Measurements from ENCODE around the gene PCK2. TPM values are rescaled to one million over a fixed set of nuclear protein-coding genes. Genes with fewer than 3 reads are reported as not detected.
A peak's percentile ranks its signal among the peaks of the same experiment; 100 is the strongest.

PCK2 gene
- total RNA-seq, 1 donor from 2014 or later: 9.7 TPM

DNA sequence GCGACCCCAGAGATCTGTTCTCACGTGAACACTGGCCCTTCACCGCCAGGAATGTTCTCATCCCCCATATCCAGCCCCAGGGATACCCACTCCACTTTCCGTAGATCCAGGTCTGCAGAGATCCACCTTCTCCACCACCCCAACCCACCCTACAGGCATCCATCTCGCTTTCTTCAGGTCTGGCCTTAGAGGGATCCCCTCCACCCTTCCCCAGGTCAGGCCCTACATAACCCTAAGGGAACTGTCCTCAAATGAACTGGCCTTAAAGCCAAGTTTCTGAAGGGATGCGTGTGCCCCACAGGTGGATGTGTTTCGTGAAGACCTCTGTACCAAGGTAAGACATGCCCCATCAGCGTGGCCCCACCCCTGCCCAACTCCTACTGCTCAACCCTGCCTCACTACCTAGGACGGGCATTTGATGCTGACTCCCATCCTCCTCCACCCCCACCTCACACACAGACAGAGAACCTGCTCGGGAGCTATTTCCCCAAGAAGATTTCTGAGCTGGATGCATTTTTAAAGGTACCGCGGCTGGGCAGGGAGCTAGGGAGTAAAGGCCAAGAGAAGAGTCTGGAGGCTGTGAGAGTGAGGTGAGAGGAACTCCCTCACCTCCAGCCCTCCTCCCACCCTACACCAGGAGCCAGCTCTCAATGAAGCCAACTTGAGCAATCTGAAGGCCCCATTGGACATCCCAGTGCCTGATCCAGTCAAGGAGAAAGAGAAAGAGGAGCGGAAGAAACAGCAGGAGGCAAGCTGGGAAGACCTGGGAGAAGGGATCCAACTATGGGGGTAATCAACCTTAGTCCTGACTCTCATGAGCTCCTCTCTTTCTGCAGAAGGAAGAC, 42.8 kb downstream of the PCK2 start:
- DNase-seq (ENCODE audit: low read depth in 2 of 2): no peak

DNA sequence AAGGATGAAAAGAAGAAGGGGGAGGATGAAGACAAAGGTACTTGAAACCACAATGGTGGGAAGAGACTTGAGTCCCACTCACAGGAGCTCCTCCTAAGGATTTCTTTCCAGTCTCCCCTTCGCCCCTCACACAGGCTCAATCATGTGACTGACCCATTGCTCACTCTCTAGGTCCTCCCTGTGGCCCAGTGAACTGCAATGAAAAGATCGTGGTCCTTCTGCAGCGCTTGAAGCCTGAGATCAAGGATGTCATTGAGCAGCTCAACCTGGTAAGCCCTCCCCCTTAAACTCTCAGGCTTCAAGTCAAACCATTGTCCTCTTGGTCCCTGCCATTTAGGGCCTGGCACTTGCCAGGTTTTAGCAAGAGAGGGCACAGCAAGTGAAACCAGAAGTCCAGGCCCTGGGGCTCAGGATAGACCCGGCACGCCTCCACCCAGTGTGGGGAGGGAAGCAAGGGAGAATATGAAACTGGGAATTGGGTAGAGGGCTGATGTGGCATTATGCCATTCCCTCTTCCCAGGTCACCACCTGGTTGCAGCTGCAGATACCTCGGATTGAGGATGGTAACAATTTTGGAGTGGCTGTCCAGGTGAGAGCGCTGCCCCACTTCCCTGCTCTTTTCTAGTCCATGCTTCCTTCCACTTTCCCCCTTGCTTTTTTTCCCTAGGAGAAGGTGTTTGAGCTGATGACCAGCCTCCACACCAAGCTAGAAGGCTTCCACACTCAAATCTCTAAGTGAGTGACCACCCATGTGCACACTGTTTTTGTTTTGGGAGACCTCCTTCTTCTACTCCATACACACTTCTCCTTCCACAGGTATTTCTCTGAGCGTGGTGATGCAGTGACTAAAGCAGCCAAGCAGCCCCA, 43.7 kb downstream of the PCK2 start:
- no peak for DNase-seq (ENCODE audit: low read depth in 2 of 2)

DNA sequence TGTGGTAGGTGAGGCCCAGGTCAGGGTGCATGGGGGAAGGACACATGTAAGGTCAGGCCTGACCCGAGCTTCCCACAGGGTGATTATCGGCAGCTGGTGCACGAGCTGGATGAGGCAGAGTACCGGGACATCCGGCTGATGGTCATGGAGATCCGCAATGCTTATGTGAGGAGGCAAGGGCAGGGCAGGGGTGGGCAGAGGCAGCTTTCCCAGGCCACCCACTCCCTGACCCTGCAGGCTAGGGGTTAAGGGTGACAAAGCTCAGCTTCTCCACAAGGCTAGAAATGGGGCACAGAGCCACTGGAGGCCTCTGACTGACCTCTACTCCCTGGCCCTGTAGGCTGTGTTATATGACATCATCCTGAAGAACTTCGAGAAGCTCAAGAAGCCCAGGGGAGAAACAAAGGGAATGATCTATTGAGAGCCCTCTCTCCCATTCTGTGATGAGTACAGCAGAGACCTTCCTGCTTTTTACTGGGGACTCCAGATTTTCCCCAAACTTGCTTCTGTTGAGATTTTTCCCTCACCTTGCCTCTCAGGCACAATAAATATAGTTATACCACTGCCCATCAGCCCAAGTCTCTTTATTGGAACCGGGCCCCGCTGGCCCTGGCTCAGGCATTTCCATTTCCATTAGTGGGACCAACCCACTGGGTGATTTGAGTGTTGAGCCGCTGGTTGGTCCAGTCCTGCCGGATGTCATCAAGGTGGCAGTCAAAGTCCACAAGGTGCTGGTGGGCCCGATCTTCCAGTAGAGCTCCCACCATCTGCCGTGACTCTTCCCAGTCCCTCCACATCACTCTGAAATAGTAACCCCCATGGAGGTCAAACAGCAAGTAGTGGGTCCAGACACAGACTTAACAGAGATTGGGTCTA, 44.5 kb downstream of the PCK2 start:
- no peak for DNase-seq (ENCODE audit: low read depth in 2 of 2)

DNA sequence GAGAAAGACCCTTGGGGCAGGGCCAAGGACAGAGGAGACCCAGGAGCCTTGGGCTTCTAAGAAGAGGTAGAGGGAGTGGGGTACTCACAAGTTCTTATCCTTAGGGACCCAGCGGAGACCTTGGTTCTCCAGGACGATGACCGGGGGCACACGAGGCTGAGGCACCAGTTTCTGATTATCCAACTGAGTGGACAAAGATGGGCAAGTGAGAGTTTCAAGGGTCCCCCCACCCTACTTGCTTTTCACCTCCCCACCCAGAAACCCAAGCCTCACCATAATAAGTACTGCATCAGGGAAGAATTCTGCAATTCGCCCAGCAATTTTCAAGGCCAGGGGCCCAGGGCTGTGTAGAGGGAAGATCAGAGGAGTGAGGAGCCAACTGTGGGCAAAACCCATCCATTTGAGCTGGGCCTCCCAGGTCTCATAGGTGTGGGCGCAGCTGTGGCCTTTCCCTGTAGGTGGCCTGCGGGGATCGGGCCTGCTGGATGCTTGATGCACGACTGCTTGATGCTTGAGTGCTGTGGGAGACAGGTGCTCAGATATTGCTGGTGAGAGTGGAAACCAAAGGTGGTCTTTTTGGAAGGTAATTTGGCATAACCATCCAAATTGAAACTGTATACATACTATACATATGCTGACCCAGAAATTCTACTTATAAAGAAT, 45.3 kb downstream of the PCK2 start:
- DNase-seq (ENCODE audit: low read depth in 2 of 2): no peak

DNA sequence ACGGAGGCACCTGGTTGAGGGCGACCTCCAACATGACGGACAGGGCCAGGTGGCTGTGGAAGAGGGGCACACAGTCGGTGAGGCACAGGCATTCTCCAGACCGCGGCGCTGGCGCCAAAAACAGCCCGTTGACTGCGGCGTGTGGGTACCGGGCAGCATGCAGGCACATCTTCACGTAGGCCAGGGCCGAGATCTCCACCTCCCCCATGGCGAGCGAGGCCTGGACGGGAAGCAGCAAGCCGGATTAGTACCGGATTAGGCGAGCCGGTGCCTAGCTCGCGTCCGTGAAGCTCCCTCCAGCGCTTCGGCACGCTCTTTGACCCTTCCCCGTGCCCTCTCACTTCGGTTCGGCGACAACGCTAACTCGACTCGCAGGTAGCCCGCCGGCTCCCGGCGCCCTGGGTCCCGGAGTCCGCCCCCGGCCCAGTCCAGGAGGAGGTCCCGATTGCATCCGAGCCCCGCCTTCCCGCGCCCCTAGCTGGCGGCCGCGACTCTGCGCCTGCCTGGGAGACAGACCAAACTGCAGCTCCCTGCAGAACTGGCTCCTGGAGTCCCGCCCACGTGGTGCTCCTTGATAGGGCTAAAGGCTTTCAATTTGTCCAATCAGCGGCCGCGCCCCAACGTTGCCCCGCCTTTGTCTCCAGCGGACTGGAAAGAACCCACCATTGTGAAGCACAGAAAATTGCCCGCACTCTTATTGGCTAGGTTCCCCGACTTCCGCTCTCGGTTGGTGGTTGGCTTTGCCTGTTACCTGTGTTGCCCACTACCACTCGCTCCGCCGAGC, 47.2 kb downstream of the PCK2 start, which contains the start of gene EMC9:
EMC9 (minus strand) TSS at position 495 of the 784 bp plus-strand sequence; CDS start at position 208, 287 bp downstream.
- DNase-seq (ENCODE audit: low read depth in 2 of 2): peak; percentile 99

DNA sequence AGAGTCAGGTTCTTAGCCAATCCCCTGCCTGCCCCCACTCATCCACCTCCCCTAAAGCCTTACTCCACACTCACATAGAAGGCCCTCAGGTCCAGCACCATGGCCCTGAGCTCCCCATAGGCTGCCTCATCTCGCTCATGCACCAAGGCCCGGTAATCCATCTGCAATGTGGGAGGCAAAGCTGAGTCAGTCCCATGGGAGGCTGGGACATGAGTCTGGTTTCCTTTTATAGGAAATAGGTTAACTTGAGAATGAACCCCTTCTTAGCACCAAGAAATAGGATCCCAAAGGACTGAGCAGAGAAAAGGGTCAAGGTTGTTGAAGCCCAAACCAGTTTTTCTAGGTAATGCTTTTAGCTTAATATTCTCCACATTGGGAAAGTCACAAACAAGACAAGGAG, 49.4 kb downstream of the PCK2 start:
- no peak for DNase-seq (ENCODE audit: low read depth in 2 of 2)

DNA sequence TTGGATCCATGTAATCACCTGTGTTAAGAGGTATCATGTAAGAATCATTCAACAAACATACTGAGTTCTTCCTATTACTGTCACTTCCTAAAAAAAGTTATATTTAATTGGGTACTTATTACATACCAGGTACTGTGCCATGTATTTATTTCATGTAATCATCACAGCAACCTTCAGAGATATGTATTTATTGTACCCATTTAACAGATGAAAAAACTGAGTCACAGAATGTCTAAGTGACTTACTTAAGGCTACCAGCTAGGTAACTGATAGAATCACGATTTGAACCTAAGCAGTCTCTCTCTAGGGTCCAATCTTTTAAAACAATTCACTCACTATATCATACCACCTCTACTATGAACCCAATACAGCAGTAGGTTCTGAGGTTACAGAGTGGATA, 50.3 kb downstream of the PCK2 start:
- DNase-seq (ENCODE audit: low read depth in 2 of 2): no peak

DNA sequence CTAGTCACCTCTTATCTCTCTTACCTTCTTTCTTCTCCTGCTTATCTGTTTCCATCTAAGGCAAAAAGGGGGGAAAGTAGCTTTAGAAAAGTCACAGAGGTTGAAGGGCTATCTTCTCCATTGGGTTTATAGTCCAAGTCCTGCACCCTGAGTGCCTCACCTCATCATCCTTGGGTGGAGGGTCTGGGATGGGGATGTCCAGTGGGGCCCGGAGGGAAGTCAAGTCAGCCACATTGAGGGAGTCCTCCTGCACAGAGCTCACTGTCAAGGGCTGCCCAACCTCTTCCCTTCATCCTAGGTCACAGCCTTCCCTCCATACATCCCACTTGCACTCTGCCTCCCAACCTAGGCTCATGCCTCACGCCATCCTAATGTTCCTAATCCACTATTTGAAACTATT, 51.1 kb downstream of the PCK2 start:
- DNase-seq (ENCODE audit: low read depth in 2 of 2): no peak

DNA sequence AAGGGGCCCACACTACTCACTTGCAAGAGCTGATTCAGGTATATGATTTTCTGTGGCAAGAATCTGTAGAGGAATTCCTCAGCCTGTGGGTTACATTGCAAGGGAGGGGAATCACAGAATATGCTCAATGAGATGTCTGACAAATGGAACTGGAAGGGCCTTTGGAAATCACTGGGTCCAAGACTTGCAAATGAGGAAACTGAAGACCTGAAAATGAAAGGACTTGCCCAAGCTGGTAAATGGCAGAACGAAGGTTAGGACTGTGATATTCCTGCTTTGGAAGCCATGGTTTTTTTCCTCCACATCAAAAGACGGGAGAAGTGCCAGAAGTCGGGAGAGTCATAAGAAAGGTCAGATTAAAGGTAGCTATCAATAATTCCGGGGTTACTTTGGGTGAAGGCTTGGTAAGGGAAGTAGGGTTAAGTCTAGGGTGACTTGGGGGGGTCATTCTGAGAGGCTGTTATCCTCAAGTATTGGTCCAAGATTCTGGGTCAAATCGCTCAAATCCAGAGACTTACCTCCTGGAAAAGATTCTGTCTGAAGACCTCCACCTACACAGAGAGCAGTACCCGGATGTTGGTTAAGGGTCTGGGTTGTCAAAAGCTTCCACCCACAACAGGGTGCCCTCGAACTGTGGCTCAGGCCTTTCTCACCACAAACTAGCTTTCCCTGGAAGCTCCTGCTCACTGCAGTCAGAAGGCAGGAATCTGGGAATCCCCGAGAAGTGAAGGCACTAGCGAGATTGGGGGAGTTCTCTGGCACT, 51.8 kb downstream of the PCK2 start:
- DNase-seq (ENCODE audit: low read depth in 2 of 2): peak in 1 of 2 donors; percentile 8

DNA sequence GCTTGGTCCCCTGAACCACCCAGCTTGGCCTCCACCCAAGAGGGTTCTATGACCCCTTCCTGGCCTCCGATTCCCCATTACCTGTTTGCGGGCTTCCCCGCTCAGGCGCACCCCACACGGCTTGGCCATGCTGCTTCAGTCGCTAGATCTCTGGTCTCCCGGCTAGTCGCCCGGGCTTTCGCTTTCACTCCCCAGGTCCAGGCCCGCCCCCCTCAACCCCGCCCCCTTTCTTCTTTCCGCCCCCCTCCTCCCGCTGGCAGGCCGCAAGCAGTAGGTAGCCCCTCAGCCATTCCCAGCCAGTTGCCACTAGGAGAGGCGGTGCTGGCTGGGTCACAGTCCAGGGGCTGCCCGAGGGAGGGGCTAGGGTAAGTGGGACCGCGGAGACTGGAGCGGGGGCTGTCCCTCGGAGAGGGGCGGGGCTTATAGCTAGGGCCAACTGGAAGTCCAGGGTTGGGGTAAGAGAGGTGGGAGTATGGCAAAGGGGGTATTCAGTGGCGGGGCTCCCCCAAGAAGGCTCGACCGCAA, 52.4 kb downstream of the PCK2 start, which contains the start of gene PSME2:
PSME2 (minus strand) TSS at position 158 of the 525 bp plus-strand sequence; CDS start at position 129, 29 bp downstream.
- peak; percentile 98 for DNase-seq (ENCODE audit: low read depth in 2 of 2)

DNA sequence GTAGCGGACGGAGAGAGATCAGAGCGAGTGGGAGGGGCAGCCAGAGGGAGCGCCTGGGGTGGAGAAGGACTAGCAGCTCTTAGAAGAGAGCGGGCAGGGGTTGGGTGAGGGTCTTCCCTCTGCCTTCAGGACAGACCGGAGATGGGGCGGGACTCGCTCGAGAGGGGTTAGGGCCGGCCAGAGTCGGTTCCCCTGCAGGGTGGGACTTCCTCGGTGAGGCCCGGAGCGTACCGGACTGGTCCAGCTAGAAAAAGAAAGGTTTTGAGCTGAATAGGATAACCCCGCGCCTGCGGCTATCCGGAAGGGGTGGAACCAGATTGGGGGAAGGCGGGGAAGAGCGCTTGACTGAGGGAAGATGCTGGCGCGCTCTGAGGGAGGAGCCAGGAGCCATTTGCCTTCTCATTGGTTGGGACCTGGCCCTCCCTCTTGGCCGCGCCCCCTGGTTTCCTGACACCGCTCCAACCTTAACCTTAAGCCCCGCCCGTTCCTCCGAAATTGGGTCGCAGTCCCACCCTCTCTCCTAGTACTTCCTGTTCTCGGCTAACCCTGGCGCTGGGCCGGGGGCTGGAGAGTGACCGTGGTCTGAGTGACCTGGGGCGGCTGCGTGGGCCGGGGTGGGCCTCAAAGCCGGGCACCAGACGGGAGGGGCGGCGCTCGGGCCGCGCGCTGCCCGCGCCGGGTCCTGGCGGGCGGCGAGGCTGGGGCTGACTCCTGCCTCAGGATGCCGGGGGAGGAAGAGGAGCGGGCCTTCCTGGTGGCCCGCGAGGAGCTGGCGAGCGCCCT, 53.1 kb downstream of the PCK2 start, which contains the start of gene RNF31:
RNF31 (plus strand) TSS at position 521 of the 783 bp plus-strand sequence; CDS start at position 722, 201 bp downstream.
- peak; percentile 97 to 98 for DNase-seq (ENCODE audit: low read depth in 2 of 2)

DNA sequence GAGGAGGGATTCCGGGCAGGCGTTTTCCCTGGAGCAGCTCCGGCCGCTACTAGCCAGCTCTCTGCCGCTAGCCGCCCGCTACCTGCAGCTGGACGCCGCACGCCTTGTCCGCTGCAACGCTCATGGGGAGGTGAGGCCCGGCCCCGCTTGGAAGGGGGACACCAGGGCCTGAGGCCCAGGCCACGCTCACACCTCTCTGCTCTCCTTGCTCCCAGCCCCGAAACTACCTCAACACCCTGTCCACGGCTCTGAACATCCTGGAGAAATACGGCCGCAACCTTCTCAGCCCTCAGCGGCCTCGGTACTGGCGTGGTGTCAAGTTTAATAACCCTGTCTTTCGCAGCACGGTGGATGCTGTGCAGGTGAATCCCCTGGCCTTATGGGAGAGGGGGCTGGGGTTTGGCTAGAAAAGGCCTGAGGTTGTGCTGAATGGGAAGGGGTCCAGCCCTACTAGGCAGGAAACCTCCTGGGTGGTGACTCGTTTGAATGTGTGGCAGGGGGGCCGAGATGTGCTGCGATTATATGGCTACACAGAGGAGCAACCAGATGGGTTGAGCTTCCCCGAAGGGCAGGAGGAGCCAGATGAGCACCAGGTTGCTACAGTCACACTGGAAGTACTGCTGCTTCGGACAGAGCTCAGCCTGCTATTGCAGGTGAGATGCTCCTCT, 53.8 kb downstream of the PCK2 start:
- DNase-seq (ENCODE audit: low read depth in 2 of 2): no peak

DNA sequence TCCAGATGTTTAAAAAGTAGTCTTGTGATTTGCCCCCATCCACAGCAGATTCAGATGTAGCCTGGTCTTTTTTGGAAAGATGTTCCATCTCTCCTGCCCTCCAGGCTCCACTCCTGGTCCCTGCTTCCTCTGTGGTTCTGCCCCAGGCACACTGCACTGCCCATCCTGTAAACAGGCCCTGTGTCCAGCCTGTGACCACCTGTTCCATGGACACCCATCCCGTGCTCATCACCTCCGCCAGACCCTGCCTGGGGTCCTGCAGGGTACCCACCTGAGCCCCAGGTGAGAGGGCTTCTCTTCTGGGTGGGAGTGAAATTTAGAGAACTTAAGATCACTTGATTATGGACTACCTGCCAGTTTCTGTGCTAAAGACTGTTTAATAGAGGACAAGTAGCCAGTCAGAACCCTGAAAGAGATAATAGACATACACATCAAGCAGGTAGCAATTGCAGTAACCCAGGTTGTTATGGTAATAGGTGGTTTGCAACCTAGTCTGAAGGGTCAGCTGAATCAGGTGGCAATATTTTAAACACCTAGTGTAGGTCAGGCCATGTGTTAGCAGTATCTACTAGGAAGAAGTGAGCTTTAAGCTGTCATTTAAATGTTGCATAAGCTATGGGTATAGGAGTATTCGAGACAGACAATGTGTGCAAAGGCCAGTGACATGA, 55.3 kb downstream of the PCK2 start:
- DNase-seq (ENCODE audit: low read depth in 2 of 2): no peak

DNA sequence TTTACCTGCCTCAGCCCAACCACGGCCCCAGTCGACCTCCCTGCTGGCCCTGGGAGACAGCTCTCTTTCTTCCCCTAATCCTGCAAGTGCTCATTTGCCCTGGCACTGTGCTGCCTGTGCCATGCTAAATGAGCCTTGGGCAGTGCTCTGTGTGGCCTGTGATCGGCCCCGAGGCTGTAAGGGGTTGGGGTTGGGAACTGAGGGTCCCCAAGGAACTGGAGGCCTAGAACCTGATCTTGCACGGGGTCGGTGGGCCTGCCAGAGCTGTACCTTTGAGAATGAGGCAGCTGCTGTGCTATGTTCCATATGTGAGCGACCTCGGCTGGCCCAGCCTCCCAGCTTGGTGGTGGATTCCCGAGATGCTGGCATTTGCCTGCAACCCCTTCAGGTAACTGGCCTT, 56.0 kb downstream of the PCK2 start:
- DNase-seq (ENCODE audit: low read depth in 2 of 2): no peak

DNA sequence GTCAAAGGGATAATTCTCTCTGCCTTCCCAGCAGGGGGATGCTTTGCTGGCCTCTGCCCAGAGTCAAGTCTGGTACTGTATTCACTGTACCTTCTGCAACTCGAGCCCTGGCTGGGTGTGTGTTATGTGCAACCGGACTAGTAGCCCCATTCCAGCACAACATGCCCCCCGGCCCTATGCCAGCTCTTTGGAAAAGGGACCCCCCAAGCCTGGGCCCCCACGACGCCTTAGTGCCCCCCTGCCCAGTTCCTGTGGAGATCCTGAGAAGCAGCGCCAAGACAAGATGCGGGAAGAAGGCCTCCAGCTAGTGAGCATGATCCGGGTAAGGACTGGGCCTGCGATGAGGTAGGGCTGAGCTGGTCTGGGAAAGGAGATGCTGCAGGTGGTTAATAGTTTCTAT, 56.5 kb downstream of the PCK2 start:
- no peak for DNase-seq (ENCODE audit: low read depth in 2 of 2)

DNA sequence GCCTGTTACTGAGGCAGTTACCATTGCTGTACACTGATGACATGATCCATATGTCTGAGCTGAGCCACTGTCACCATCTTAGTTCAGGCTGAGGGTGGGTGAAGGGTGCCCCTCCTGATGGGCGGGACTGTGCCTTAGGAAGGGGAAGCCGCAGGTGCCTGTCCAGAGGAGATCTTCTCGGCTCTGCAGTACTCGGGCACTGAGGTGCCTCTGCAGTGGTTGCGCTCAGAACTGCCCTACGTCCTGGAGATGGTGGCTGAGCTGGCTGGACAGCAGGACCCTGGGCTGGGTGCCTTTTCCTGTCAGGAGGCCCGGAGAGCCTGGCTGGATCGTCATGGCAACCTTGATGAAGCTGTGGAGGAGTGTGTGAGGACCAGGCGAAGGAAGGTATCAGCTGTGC, 56.9 kb downstream of the PCK2 start:
- DNase-seq (ENCODE audit: low read depth in 2 of 2): no peak
